ENCODE results near the gene PDIK1L. TPM values are rescaled to one million over a fixed set of nuclear protein-coding genes. Genes with fewer than 3 reads are reported as not detected.

Gene PDIK1L
- total and polyA plus RNA-seq, 9 of the 15 experiments (the other 6 are each of a cell fraction or from before 2014, with no cell fraction given), result 12.8 to 30.2 (median 21.5) TPM

- no peak for TF ChIP-seq EWSR1 (IDR thresholded peaks at IDR 0.05; ENCODE audit: borderline replicate concordance, low read depth, partially characterized antibody)
- TF ChIP-seq USF2 (CRISPR knock-in tag; IDR thresholded peaks at IDR 0.05), result no peak
- peak; percentile 37; the same call in 1 of the 2 replicates for TF ChIP-seq EP300 (IDR thresholded peaks at IDR 0.05; ENCODE audit: low read length)
- no peak for TF ChIP-seq RNF219 (CRISPR knock-in tag; IDR thresholded peaks at IDR 0.05)
- TF ChIP-seq CREB5 (CRISPR knock-in tag; IDR thresholded peaks at IDR 0.05), result no peak
- TF ChIP-seq, protein P1, sequence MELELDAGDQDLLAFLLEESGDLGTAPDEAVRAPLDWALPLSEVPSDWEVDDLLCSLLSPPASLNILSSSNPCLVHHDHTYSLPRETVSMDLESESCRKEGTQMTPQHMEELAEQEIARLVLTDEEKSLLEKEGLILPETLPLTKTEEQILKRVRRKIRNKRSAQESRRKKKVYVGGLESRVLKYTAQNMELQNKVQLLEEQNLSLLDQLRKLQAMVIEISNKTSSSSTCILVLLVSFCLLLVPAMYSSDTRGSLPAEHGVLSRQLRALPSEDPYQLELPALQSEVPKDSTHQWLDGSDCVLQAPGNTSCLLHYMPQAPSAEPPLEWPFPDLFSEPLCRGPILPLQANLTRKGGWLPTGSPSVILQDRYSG (tag; conservative IDR thresholded peaks at IDR 0.05; ENCODE audit: low read depth), result peak; percentile 68
- 0 out of 4 replicates have a peak, but pooled peaks have one; percentile 17 to 21 for TF ChIP-seq MNT (conservative IDR thresholded peaks at IDR 0.05)
- no peak for TF ChIP-seq MCM7 (IDR thresholded peaks at IDR 0.05)
- TF ChIP-seq TCF3 (CRISPR knock-in tag; IDR thresholded peaks at IDR 0.05), result peak; percentile 64
- TF ChIP-seq NCOR1 (IDR thresholded peaks at IDR 0.05), result peak; percentile 25; the same call in 1 of the 2 replicates
- no peak for TF ChIP-seq DIDO1 (tag; IDR thresholded peaks at IDR 0.05; ENCODE audit: low read depth)
- no peak for TF ChIP-seq XRCC5 (IDR thresholded peaks at IDR 0.05; ENCODE audit: low read depth, low read length)
- TF ChIP-seq TCFL5 (CRISPR knock-in tag; conservative IDR thresholded peaks at IDR 0.05), result no peak
- no peak for TF ChIP-seq YBX1 (IDR thresholded peaks at IDR 0.05)
- 0 out of 2 replicates have a peak, but pooled peaks have one; percentile 20 for TF ChIP-seq STAT5A (IDR thresholded peaks at IDR 0.05; ENCODE audit: borderline replicate concordance, low read length)
- TF ChIP-seq ZNF184 (CRISPR knock-in tag; IDR thresholded peaks at IDR 0.05), result no peak
- TF ChIP-seq MTA2 (IDR thresholded peaks at IDR 0.05; ENCODE audit: low read depth), result peak; percentile 48; the same call in 1 of the 2 replicates
- TF ChIP-seq BRD4 (IDR thresholded peaks at IDR 0.05), result peak; percentile 35; the same call in 1 of the 2 replicates
- peak; percentile 52; the same call in 1 of the 2 replicates for TF ChIP-seq SPI1 (IDR thresholded peaks at IDR 0.05; ENCODE audit: borderline replicate concordance, low read depth, low read length)
- peak in 1 of 2 experiments; percentile 20; a peak in 1 of 4 replicates for TF ChIP-seq MAZ (CRISPR knock-in tag; conservative IDR thresholded peaks at IDR 0.05 in 1 of 2, IDR thresholded peaks at IDR 0.05 in 1 of 2)
- no peak for TF ChIP-seq TBP (optimal IDR thresholded peaks at IDR 0.05; ENCODE audit: low read depth, low read length)
Measured at GRCh38 chr1:26121854-26122773, 10.5 kb downstream of the PDIK1L start (continued).
